OCI-LY1 (cell line): ENCODE data around the gene MAST4.

ENCODE experiments used
- H2AFZ ChIP-seq: fragments of 200-600 bp; sonication (generic), shearing (Covaris generic); 2 replicates; pipeline ENCODE4 v1.6.0; 2014; ENCODE audit warnings: antibody characterized with exemption, mild to moderate bottlenecking, low read length
- H3F3A ChIP-seq: fragments of 200-600 bp; sonication (generic), shearing (Covaris generic); 2 replicates; pipeline ENCODE4 v1.6.0; 2014; ENCODE audit warnings: mild to moderate bottlenecking, antibody characterized with exemption, low read length, moderate library complexity; ENCODE audit not compliant: insufficient read depth
- H3K27ac ChIP-seq: fragments of 200-600 bp; sonication (generic); 2 replicates; pipeline ENCODE4 v1.5.1; 2014; ENCODE audit warnings: low read length, mixed run types, mild to moderate bottlenecking, low read depth; ENCODE audit not compliant: poor library complexity, severe bottlenecking
- H3K27me3 ChIP-seq: fragments of 200-600 bp; sonication (generic); 2 replicates; pipeline ENCODE4 v1.6.0; 2014; ENCODE audit warnings: antibody characterized with exemption, mild to moderate bottlenecking, low read length, moderate library complexity; ENCODE audit not compliant: insufficient read depth
- H3K36me3 ChIP-seq: fragments of 200-600 bp; sonication (generic); 2 replicates; pipeline ENCODE4 v1.6.1; 2014; ENCODE audit warnings: mild to moderate bottlenecking, antibody characterized with exemption, low read length, moderate library complexity, mixed read lengths; ENCODE audit not compliant: insufficient read depth
- H3K4me1 ChIP-seq: fragments of 200-600 bp; sonication (generic); 2 replicates; pipeline ENCODE4 v1.5.1; 2014; ENCODE audit warnings: mild to moderate bottlenecking, low read length, moderate library complexity; ENCODE audit not compliant: insufficient read depth, severe bottlenecking
- H3K4me2 ChIP-seq: fragments of 200-600 bp; sonication (generic), shearing (Covaris generic); 2 replicates; pipeline ENCODE4 v1.6.1; 2014; ENCODE audit warnings: low read length
- H3K4me3 ChIP-seq: fragments of 200-600 bp; sonication (generic); 2 replicates; pipeline ENCODE4 v1.5.1; 2014; ENCODE audit warnings: low read length, low read depth, mild to moderate bottlenecking, mixed read lengths; ENCODE audit not compliant: poor library complexity, severe bottlenecking
- H3K79me2 ChIP-seq: fragments of 200-600 bp; shearing (Covaris generic); 2 replicates; pipeline ENCODE4 v1.6.1; 2016; ENCODE audit warnings: mixed run types, low read length, mixed read lengths; ENCODE audit not compliant: insufficient read depth
- H3K9ac ChIP-seq: fragments of 200-600 bp; sonication (generic), shearing (Covaris generic); 2 replicates; pipeline ENCODE4 v1.6.1; 2014; ENCODE audit warnings: mild to moderate bottlenecking, low read length, mixed read lengths
- H3K9me2 ChIP-seq: fragments of 200-600 bp; sonication (generic), shearing (Covaris generic); 2 replicates; pipeline ENCODE4 v1.6.1; 2014; ENCODE audit warnings: low read depth, mild to moderate bottlenecking, low read length, mixed read lengths
- H3K9me3 ChIP-seq: fragments of 200-600 bp; shearing (Covaris generic); 2 replicates; pipeline ENCODE4 v1.6.1; 2014; ENCODE audit warnings: low read length, mixed read lengths
- H4K20me1 ChIP-seq: fragments of 200-600 bp; sonication (generic), shearing (Covaris generic); 2 replicates; pipeline ENCODE4 v1.6.0; 2016; ENCODE audit warnings: mild to moderate bottlenecking, low read length; ENCODE audit not compliant: insufficient read depth
- CTCF ChIP-seq: fragments of 200-600 bp; sonication (generic), shearing (Covaris generic); IDR thresholded peaks from 2 replicates; pipeline ENCODE4 v1.5.1; 2017; ENCODE audit warnings: mild to moderate bottlenecking, antibody characterized with exemption, low read length, moderate library complexity, mixed read lengths
- EZH2 ChIP-seq: fragments of 200-600 bp; sonication (generic), shearing (Covaris generic); IDR thresholded peaks from 2 replicates; pipeline ENCODE4 v1.8.0; 2017; ENCODE audit warnings: borderline replicate concordance, mixed run types, mild to moderate bottlenecking, antibody characterized with exemption, low read length, moderate library complexity, mixed read lengths

Gene MAST4

GRCh38 chr5:66720780-66721179, 124.6 kb downstream of the MAST4 start:
- no peaks in the 10 kb centered on the region for H3K9me3 ChIP-seq
- H3K4me1 ChIP-seq = no peaks in the 10 kb centered on the region
- no peaks in the 10 kb centered on the region for H3K36me3 ChIP-seq
- H3K4me3 ChIP-seq = no peak overlapping the region
- H4K20me1 ChIP-seq = no peaks in the 10 kb centered on the region
- H3K9me2 ChIP-seq = no peaks in the 10 kb centered on the region
- TF ChIP-seq EZH2 = no peak
- no peak for TF ChIP-seq CTCF
- no peaks in the 10 kb centered on the region for H3K79me2 ChIP-seq
- H3K9ac ChIP-seq = no peak overlapping the region
- H3F3A ChIP-seq = no peaks in the 10 kb centered on the region
- no peak overlapping the region for H3K27ac ChIP-seq
- H2AFZ ChIP-seq = no peak overlapping the region
- no peak overlapping the region for H3K4me2 ChIP-seq
- no peaks in the 10 kb centered on the region for H3K27me3 ChIP-seq

GRCh38 chr5:66722686-66723085, 126.5 kb downstream of the MAST4 start:
- H3K4me2 ChIP-seq = no peak overlapping the region
- no peak overlapping the region for H3K4me3 ChIP-seq
- H3K4me1 ChIP-seq = no peaks in the 10 kb centered on the region
- no peak overlapping the region for H3K9ac ChIP-seq
- no peaks in the 10 kb centered on the region for H4K20me1 ChIP-seq
- H3K9me2 ChIP-seq = no peaks in the 10 kb centered on the region
- H3K27me3 ChIP-seq = no peaks in the 10 kb centered on the region
- H3K9me3 ChIP-seq = no peaks in the 10 kb centered on the region
- H3K27ac ChIP-seq = no peak overlapping the region
- H2AFZ ChIP-seq = no peak overlapping the region
- no peak for TF ChIP-seq EZH2
- no peak for TF ChIP-seq CTCF
- H3K79me2 ChIP-seq = no peaks in the 10 kb centered on the region
- no peaks in the 10 kb centered on the region for H3F3A ChIP-seq
- no peaks in the 10 kb centered on the region for H3K36me3 ChIP-seq

- H3K4me1 ChIP-seq = no peaks in the 10 kb centered on the region
These were observed 128.4 kb downstream of the MAST4 start for GRCh38 chr5:66724349-66725139.

More at GRCh38 chr5:66724349-66725139, 128.4 kb downstream of the MAST4 start:
- TF ChIP-seq CTCF (no peak), EZH2 (no peak)
- no peak overlapping the region for H2AFZ ChIP-seq
- no peaks in the 10 kb centered on the region for H3K27me3 ChIP-seq
- H3K27ac ChIP-seq = no peak overlapping the region
- no peaks in the 10 kb centered on the region for H3K9me3 ChIP-seq
- no peaks in the 10 kb centered on the region for H3K36me3 ChIP-seq
- H3K9ac ChIP-seq = no peak overlapping the region
- H3K4me3 ChIP-seq = no peak overlapping the region
- no peaks in the 10 kb centered on the region for H3K9me2 ChIP-seq
- no peaks in the 10 kb centered on the region for H3K79me2 ChIP-seq
- H4K20me1 ChIP-seq = no peaks in the 10 kb centered on the region
- H3K4me2 ChIP-seq = no peak overlapping the region
- H3F3A ChIP-seq = no peaks in the 10 kb centered on the region
